HG02884 (cell line): ENCODE measurements around the gene SIRPA.

ENCODE experiments used
- ATAC-seq: cut with Tn5 transposase; IDR thresholded peaks from one replicate; pipeline ENCODE4 v1.9.1; 2021; ENCODE audit warnings: mild to moderate bottlenecking, moderate library complexity; ENCODE audit not compliant: unreplicated experiment

SIRPA gene

GRCh38 chr20:1945660-1946059 is 50.5 kb downstream of the SIRPA start:
- ATAC-seq = no peak

DNA sequence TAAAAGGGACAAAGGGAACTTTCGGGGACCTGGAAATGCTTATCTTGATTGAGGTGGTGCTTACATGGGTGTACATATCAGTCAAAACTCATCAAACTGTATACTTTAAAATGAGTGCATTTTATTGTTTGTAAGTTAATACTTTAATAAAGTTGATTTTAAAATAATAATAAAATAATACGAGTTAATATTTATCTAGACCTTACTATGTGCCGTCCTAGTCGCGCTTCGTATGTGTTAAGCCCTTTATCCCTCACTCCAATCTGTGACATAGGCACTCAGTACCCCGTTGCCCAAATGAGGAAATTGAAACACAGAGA is 51.2 kb downstream of the SIRPA start:
- ATAC-seq = no peak

GRCh38 chr20:1946762-1947534 is 51.7 kb downstream of the SIRPA start:
- ATAC-seq = no peak

- ATAC-seq = no peak
These were observed 52.3 kb downstream of the SIRPA start for GRCh38 chr20:1947535-1947846.

DNA sequence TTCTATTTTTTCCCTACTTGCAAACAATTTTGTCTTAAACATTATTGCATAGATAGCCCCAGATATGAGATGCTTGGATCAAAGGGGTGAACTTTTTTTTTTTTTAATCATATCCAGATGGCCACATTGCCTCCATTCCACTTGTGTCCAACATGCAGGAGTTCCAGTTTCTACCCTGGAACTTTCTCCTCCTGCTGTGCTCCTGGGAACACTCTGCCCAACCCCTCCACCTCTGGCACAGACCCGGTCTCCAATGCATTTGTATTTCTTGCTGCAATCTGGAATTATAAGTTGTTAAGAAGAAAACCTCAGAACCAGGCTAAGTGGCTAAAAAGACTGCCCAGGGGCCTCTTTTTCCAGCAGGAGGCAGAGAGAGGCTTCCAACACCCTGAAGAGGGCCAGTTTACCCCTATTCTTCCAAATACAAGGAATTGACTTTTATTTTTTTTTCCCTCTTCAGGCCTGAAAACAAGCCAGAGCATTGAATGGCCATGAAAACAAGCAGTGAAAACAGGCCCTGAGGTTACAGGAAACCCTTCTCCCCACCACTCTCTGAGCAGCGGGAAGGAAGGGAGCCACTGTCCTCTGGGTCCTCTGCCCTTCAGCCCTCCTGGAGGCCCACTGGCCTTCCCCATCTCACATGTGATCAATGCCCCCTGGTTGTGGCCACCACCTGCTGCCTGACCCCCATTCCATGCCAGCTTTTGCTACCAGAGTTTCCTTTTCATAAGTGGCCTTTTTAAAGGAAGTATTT is 54.3 kb downstream of the SIRPA start:
- no peak for ATAC-seq

DNA sequence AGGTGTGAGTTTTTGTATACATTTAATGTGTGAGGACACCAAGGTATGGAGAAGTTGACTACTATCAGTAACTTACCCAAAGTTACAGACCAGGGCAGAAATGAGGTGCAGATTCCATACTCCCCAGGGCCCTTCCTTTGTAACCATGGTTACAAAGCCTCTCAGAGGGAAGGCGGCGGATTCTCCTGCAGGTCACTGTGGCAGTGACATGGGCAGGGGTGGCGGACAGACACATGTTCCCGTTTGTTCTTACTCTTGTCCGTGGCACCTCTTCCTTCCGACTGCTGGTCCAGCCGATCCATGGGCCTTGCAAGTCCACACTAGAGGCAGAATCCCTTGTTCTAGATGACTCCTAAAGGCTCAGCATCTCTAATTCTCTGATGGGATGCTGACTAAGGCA is 55.6 kb downstream of the SIRPA start:
- no peak for ATAC-seq

GRCh38 chr20:1951436-1952115 is 56.4 kb downstream of the SIRPA start:
- no peak for ATAC-seq

DNA sequence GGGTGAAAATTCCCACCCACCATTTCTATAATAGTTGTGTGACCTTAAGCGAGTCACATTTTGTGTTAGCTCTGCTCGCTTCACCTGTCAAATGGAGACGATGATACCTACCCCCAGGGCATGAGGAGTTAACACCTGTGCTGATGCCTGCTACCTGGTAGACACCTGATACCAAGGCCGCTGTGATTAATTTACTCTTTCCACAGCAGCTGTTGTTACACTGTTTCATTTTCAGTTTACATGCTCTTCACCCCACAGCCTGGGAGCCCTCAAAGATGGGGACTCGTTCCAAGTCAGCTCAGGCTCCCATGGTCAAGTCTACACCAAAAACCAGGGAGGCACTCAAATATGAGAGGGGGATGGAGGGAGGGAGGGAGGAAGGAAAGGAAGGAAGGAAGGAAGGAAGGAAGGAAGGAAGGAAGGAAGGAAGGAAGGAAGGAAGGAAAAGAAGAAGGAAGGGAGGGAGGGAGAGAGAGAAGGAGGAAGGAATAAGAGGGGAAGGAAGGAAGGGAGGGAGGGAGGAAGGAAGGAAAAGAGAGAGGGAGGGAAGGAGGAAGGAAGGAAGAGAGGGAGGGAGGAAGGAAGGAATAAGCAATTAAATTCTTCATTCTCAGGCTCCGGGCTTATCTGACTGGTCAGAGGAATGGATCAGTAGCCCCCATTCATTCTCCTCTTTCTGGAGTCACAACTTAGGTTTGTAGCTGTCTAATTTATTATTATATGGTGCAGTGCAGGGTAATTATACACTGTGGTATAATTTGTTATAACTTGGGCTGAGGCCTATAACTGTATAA is 57.7 kb downstream of the SIRPA start:
- ATAC-seq = no peak

- no peak for ATAC-seq
These were observed 58.4 kb downstream of the SIRPA start for GRCh38 chr20:1953621-1954020.

- ATAC-seq = no peak
These were observed 60.0 kb downstream of the SIRPA start for GRCh38 chr20:1955217-1955616.

- ATAC-seq = no peak
These were observed 63.2 kb downstream of the SIRPA start for GRCh38 chr20:1958426-1958825.

- ATAC-seq = no peak
These were observed 63.9 kb downstream of the SIRPA start for GRCh38 chr20:1959156-1959555.

DNA sequence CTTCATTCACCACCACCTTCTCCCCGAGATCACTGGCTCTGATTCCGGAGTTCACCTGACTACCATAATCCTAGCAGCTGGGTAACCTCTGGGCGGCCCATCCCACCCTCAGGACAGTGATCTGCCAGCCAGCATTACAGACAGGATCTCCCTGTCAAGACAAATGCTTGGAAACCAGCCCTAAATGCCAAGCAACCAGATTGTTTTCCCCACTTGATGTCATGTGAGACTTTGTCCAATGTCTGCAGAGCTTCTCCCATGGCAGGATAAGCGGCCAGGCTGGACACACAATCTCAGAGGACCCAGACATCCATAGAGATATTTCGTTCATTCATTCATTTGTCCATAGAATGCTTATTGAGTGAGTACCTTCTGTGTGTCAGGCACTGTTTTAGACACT is 66.2 kb downstream of the SIRPA start:
- ATAC-seq = no peak

- ATAC-seq = no peak
These were observed 68.9 kb downstream of the SIRPA start for GRCh38 chr20:1964061-1964460.

- ATAC-seq = no peak
These were observed 69.6 kb downstream of the SIRPA start for GRCh38 chr20:1964659-1965405.

GRCh38 chr20:1965520-1966351 is 70.5 kb downstream of the SIRPA start:
- no peak for ATAC-seq

DNA sequence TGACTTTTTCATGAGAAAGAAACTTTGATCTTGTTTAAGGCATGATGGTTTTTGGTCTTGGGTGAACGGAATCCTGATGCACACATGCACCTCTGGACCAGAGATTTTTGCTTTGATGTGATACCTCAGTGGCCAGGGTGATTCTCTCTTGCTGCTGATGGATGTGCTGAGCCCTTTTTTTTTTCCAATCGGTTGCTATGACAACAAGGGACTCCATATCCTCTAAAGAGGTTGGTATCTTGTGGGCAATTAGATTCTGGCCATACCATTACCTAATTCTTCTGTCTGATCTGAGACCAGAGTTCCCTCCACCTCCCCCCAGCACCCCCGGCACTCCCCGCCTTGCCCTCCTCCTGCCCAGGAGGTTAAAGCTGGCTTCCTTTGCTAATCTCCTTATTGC is 73.8 kb downstream of the SIRPA start:
- no peak for ATAC-seq

DNA sequence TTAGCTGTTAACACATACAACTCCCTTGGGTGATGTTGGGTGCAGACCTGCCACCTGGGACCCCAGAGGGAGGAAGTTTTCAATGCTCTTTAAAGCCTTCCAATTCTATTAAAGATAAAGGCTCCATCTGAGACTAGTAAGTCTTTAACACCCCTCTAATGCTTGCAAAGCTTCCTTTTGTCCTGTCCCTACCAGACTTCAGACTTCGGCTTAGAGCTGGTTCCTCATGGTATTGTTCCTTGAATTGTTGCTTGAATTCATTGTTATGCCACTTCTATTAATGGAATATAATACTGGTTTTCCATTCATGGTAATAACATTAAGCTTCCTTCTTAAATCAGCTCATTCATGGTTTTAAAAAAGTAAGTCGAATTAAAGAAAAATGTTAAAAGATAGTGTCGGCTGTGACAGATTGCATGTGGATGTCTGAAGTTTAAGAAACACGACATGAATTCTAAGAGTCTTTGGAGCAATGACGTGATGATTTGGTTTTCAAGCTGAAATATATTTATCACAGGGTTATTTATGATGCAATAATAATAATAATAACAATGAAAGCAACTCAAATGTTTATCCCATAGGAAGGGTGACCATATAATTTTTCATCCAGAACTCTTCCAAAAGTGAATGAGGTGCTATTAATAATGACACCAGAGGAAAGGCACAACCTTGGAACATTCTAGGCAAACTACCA is 76.8 kb downstream of the SIRPA start:
- no peak for ATAC-seq
